AG09309 (cell line): ENCODE results near the gene BABAM2.

Experiments
- DNase-seq: peaks from one replicate; pipeline ENCODE4 v3.0.0-alpha.2; 2010; ENCODE audit warnings: low read depth
- H3K4me3 ChIP-seq: 2 replicates; pipeline ENCODE4 v1.5.1; 2011; ENCODE audit warnings: mild to moderate bottlenecking, low read depth, low read length, moderate library complexity; ENCODE audit not compliant: control insufficient read depth
- TF ChIP-seq, protein P1 (sequence below): IDR thresholded peaks from 2 replicates; pipeline ENCODE4 v1.5.1; 2011; ENCODE audit warnings: mild to moderate bottlenecking, low read depth, low read length, inconsistent platforms; ENCODE audit not compliant: insufficient read depth, control insufficient read depth; ENCODE audit errors: missing control alignments

The BABAM2 gene

DNA sequence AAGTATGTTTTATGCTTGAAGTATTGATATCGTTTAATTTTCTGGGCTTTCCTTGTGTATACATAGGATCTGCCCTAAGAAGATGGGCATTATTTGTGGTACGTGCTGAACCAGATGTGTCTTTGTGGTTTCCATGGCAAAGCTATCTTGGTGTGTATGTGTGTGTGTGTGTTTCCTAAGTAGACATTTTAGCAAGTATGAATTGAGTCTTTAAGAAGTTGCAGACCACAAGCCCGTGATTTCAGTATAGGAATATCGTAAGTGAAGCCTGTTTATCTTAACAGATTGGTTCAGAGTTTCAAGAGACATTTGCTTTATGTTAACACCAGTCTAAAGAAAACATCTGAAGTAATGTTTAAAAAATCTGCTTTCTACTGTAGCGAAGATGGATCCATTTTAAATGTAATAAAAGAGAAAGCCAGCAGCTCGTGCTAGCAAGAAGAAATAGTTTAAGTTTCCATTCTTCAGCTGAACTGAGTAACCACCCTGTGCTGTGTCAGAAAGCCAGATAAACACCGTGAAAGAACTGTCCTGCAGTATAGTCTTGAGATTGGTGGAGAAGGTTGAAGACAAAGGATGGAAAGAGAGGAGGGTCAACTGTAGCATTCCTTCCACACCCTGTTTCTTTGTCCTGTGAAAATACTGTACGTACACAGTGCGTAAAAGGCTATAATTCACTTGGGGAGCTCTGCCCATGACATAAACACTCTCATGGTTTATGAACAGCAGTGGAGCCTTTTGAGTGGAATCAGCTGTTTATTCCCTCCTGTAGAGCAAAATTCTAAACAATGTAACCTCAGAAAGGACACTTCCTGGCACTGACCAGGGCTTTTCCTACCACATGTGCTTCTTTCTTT lies 410.2 kb downstream of the BABAM2 start:
- peak; percentile 73 for DNase-seq
- H3K4me3 ChIP-seq, result peak overlapping the region; percentile 2
- TF ChIP-seq, protein P1, sequence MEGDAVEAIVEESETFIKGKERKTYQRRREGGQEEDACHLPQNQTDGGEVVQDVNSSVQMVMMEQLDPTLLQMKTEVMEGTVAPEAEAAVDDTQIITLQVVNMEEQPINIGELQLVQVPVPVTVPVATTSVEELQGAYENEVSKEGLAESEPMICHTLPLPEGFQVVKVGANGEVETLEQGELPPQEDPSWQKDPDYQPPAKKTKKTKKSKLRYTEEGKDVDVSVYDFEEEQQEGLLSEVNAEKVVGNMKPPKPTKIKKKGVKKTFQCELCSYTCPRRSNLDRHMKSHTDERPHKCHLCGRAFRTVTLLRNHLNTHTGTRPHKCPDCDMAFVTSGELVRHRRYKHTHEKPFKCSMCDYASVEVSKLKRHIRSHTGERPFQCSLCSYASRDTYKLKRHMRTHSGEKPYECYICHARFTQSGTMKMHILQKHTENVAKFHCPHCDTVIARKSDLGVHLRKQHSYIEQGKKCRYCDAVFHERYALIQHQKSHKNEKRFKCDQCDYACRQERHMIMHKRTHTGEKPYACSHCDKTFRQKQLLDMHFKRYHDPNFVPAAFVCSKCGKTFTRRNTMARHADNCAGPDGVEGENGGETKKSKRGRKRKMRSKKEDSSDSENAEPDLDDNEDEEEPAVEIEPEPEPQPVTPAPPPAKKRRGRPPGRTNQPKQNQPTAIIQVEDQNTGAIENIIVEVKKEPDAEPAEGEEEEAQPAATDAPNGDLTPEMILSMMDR, result no peak

DNA sequence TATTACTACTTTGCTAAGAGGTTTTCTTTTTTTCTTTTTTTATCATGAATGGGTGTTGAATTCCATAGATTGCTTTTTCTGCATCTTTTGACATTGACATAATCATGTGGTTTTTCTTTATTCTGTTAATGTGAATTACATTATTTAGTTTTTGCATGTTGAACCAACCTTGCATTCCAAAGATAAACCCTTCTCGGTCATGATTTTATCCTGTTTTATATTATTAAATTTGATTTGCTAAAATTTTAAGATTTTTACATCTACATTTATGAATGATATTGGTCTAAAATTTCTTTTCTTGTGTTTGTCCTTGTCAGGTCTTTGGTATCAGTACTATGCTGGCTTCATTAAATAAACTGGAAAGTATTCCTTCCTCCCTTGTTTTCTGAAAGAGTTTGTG lies 414.7 kb downstream of the BABAM2 start:
- TF ChIP-seq, protein P1, result no peak
- H3K4me3 ChIP-seq, result no peak overlapping the region
- DNase-seq, result no peak

DNA sequence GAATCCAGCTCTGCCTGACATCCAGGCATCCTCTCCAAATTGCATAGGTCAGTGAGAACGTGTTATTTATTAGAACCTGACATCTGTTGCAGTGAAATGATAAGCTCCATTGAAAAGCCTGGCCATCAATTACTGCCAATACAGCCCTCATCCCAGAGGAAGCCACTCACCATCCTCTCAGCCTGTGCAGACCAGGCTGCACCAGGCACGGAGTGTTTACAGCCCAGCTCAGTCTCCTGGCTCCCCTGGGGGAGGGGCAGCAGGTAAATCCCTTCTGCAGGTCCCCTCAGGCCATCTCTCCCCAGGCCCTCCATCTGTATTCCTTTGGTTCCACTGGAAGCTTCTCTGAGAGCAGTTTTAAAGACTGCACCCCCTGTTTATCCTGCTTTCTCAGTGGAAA lies 419.6 kb downstream of the BABAM2 start:
- H3K4me3 ChIP-seq, result no peak overlapping the region
- TF ChIP-seq, protein P1, result no peak
- no peak for DNase-seq

DNA sequence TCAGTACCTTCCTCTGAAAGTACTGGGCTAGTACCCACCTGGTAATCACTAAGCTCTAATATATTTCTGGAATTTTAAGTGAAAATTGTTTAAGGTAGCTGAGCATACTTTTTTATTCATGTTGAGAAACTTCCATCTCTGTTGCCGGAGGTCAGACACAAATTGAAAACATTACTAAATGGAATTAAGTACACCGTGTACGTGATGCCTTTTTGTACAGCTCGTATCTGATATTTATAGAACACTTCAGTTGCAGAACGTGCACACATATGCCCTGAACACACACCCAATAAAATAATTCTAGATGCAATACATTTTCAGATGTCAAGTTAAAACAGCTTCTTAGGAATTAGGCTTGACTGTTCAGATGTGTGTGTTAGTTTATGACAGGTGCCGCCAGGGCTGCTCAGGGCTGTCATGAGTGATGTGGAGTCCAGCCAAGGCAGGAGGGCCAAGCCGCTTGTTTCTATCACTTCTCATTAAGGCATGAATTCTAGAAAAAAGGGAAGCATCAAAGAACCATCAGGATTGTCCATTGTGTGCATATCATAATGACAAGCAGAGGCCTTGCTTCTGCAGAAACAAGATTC lies 421.2 kb downstream of the BABAM2 start:
- no peak for DNase-seq
- TF ChIP-seq, protein P1, result no peak

DNA sequence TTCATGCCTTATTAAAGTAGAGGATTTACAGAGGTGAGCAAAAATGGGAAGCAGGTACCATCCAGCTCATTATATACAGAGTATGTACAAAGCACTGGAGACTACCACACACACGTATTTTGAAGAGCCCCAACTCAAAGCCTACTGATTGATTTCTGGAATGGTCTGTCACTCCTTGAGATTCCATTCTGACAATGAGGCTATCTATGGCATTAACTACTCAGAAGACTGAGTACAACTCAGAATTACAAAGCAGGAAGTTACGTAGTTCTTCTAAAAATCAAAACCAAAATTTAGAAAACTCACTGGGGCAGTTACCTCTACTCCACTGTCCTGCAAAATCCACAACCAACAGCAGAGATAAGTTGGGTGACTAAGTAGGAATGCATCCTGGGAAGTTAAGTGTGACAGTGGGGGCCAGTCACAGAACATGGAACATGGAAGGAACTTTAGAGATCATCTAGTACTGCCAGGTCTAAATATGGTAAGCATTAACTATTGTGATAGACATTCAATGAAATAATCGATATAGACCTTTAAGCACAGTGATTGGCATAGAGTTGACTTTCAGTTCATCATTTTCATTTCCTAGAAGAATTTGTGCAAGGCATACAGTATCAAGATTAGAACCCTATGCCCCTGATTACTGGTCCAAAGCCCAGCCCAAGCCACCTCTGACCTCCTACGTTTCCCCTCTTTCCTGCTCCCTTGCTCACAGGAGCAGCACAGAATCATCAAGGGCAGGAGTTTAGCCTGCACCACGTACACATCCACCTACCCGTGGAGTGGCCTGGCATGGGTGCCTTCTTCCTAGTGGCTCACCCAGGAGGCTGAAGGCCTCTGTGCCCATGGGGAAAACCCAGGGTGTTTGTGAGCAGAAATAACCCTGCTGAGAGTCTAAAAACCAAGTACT lies 422.0 kb downstream of the BABAM2 start:
- TF ChIP-seq, protein P1, result no peak
- DNase-seq, result no peak
- no peak overlapping the region for H3K4me3 ChIP-seq

More for the DNA sequence above, 421.2 kb downstream of the BABAM2 start:
- H3K4me3 ChIP-seq, result no peak overlapping the region

DNA sequence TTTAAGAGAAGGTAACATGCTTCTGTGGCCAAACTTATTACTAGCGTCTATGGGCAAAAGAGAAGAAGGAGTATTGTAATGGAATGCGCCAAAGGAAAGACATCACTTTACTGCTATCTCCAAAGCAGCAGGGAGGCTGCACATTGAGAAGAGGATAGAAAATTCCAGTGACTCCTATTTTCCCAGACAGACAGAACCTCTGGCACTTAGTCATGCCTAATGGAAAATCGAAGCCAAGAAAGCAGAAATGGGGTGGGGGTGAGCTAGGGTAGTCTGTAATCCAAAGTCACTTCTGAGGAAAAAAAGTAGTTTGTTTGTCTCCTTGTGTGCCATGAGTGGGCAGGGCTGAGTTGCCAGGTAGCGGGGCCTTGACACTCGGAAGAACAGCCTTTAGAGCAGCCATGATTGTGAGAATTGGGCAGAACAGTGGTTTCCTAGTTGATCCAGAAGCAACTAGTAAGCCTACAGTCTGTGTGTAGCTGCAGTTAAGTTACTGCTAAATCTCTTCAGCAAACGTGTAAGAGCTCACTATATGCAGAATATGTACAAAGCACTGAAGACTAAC lies 422.8 kb downstream of the BABAM2 start:
- no peak overlapping the region for H3K4me3 ChIP-seq
- no peak for DNase-seq
- TF ChIP-seq, protein P1, result no peak
